T follicular helper cell (primary cell): Measurements from ENCODE around the gene GOLGA6C.
"Not testable (repeated sequence)": the region's sequence is repeated elsewhere in the genome, so short reads cannot be mapped to it uniquely, and the experiment has no call there.

Experiments
- DNase-seq: peaks from one replicate; pipeline ENCODE4 v3.0.0-alpha.2; 2020; ENCODE audit warnings: low read depth

GOLGA6C gene

GRCh38 chr15:75314552-75315290, 56.6 kb downstream of the GOLGA6C start:
- DNase-seq, result no peak

- DNase-seq, result not testable (repeated sequence)
These were observed 61.2 kb downstream of the GOLGA6C start for GRCh38 chr15:75319231-75319897.
